ENCODE data around the gene MARK4.
"Not testable (repeated sequence)": the region's sequence is repeated elsewhere in the genome, so short reads cannot be mapped to it uniquely, and the experiment has no call there.

Gene MARK4

GRCh38 chr19:45250832-45251451 lies at the start of gene MARK4:
Gene MARK4, plus strand, starts transcription at chr19:45251271. Its CDS starts 318 bp downstream, at chr19:45251589.
- DNase-seq: peak; percentile 28

- DNase-seq: no peak
Observed at GRCh38 chr19:45202637-45203036, 48.4 kb upstream of the MARK4 start.

GRCh38 chr19:45205810-45206209 lies 45.3 kb upstream of the MARK4 start:
- DNase-seq: no peak

- no peak for DNase-seq
Observed at GRCh38 chr19:45206328-45206727, 44.7 kb upstream of the MARK4 start.

GRCh38 chr19:45211751-45212381 lies 39.2 kb upstream of the MARK4 start:
- DNase-seq: no peak

GRCh38 chr19:45213031-45213430 lies 38.0 kb upstream of the MARK4 start:
- no peak for DNase-seq

GRCh38 chr19:45215391-45216191 lies 35.5 kb upstream of the MARK4 start:
- DNase-seq: no peak

- DNase-seq: no peak
Observed at GRCh38 chr19:45216667-45217066, 34.4 kb upstream of the MARK4 start.

- DNase-seq: no peak
Observed at GRCh38 chr19:45217193-45217956, 33.7 kb upstream of the MARK4 start.

- no peak for DNase-seq
Observed at GRCh38 chr19:45217957-45218334, 33.1 kb upstream of the MARK4 start.

GRCh38 chr19:45218426-45218825 lies 32.6 kb upstream of the MARK4 start:
- DNase-seq: no peak

GRCh38 chr19:45218911-45219743 lies 31.9 kb upstream of the MARK4 start:
- DNase-seq: no peak

- no peak for DNase-seq
Observed at GRCh38 chr19:45222724-45223123, 28.3 kb upstream of the MARK4 start.

GRCh38 chr19:45223879-45224278 lies 27.2 kb upstream of the MARK4 start:
- DNase-seq: no peak

GRCh38 chr19:45224645-45225044 lies 26.4 kb upstream of the MARK4 start:
- DNase-seq: no peak

GRCh38 chr19:45229056-45229455 lies 22.0 kb upstream of the MARK4 start:
- DNase-seq: not testable (repeated sequence)

- DNase-seq: no peak
Observed at GRCh38 chr19:45231891-45232290, 19.2 kb upstream of the MARK4 start.

- DNase-seq: no peak
Observed at GRCh38 chr19:45234089-45234869, 16.8 kb upstream of the MARK4 start.

- no peak for DNase-seq
Observed at GRCh38 chr19:45235485-45235884, 15.6 kb upstream of the MARK4 start.

- DNase-seq: no peak
Observed at GRCh38 chr19:45238556-45238955, 12.5 kb upstream of the MARK4 start.

GRCh38 chr19:45243144-45243732 lies 7.8 kb upstream of the MARK4 start:
- DNase-seq: no peak
